Activated naive CD8-positive, alpha-beta T cell treated with anti-CD3 and anti-CD28 coated beads, Interleukin-2, amount 50 U/mL, for 24 hours (primary cell): ENCODE data around the gene TTF1.
A peak's percentile ranks its signal among the peaks of the same experiment; 100 is the strongest.

Experiments
- ATAC-seq: fragments of 150-1000 bp; cut with Tn5 transposase; one replicate; pipeline ENCODE4 v1.10.0; 2021
- DNase-seq: peaks from one replicate; pipeline ENCODE4 v3.0.0; 2021
- H3K27ac Mint-ChIP-seq: one replicate; pipeline ENCODE4 v1.8.0; 2021; ENCODE audit warnings: mild to moderate bottlenecking, mixed read lengths
- H3K27me3 Mint-ChIP-seq: one replicate; pipeline ENCODE4 v1.8.0; 2021; ENCODE audit warnings: mixed read lengths
- H3K36me3 Mint-ChIP-seq: one replicate; pipeline ENCODE4 v1.8.0; 2021; ENCODE audit warnings: low read depth, mixed read lengths
- H3K4me1 Mint-ChIP-seq: one replicate; pipeline ENCODE4 v1.8.0; 2021; ENCODE audit warnings: mixed read lengths
- H3K4me3 Mint-ChIP-seq: one replicate; pipeline ENCODE4 v1.8.0; 2021; ENCODE audit warnings: mild to moderate bottlenecking, moderate library complexity, mixed read lengths
- H3K9me3 Mint-ChIP-seq: one replicate; pipeline ENCODE4 v1.8.0; 2021; ENCODE audit warnings: mixed read lengths

The TTF1 gene

GRCh38 chr9:132424857-132425674 lies 18.4 kb upstream of the TTF1 start:
- H3K36me3 Mint-ChIP-seq, result no peaks in the 10 kb centered on the region
- no peak overlapping the region for H3K4me3 Mint-ChIP-seq
- H3K9me3 Mint-ChIP-seq, result no peaks in the 10 kb centered on the region
- peaks cover 53% of the 10 kb centered on the region for H3K27me3 Mint-ChIP-seq
- no peak overlapping the region for H3K27ac Mint-ChIP-seq
- DNase-seq, result no peak
- no peaks in the 10 kb centered on the region for H3K4me1 Mint-ChIP-seq
- no peak for ATAC-seq

GRCh38 chr9:132423503-132423902 lies 16.9 kb upstream of the TTF1 start:
- no peak overlapping the region for H3K4me3 Mint-ChIP-seq
- DNase-seq (no peak), ATAC-seq (no peak)
- no peaks in the 10 kb centered on the region for H3K4me1 Mint-ChIP-seq
- H3K27ac Mint-ChIP-seq, result no peak overlapping the region
- H3K27me3 Mint-ChIP-seq, result peaks cover 53% of the 10 kb centered on the region
- H3K36me3 Mint-ChIP-seq, result no peaks in the 10 kb centered on the region
- no peaks in the 10 kb centered on the region for H3K9me3 Mint-ChIP-seq

GRCh38 chr9:132422574-132422973 lies 15.9 kb upstream of the TTF1 start:
- Mint-ChIP-seq H3K27me3 (peaks cover 58% of the 10 kb centered on the region), H3K27ac (no peak overlapping the region), H3K4me1 (no peaks in the 10 kb centered on the region), H3K9me3 (no peaks in the 10 kb centered on the region), H3K4me3 (no peak overlapping the region), H3K36me3 (no peaks in the 10 kb centered on the region)
- no peak for ATAC-seq
- DNase-seq, result no peak

- Mint-ChIP-seq H3K9me3 (no peaks in the 10 kb centered on the region), H3K27ac (no peak overlapping the region), H3K27me3 (peaks cover 59% of the 10 kb centered on the region), H3K36me3 (no peaks in the 10 kb centered on the region), H3K4me1 (no peaks in the 10 kb centered on the region), H3K4me3 (no peak overlapping the region)
- DNase-seq (no peak), ATAC-seq (no peak)
Measured at GRCh38 chr9:132418726-132419363, 12.2 kb upstream of the TTF1 start.

GRCh38 chr9:132415181-132415580 lies 8.5 kb upstream of the TTF1 start:
- no peak for DNase-seq
- no peak overlapping the region for H3K4me3 Mint-ChIP-seq
- no peak overlapping the region for H3K27ac Mint-ChIP-seq
- no peak for ATAC-seq
- no peaks in the 10 kb centered on the region for H3K36me3 Mint-ChIP-seq
- H3K4me1 Mint-ChIP-seq, result peaks cover 22% of the 10 kb centered on the region
- H3K27me3 Mint-ChIP-seq, result peaks cover 72% of the 10 kb centered on the region
- H3K9me3 Mint-ChIP-seq, result no peaks in the 10 kb centered on the region

- Mint-ChIP-seq H3K36me3 (no peaks in the 10 kb centered on the region), H3K27me3 (peaks cover 69% of the 10 kb centered on the region), H3K27ac (no peak overlapping the region), H3K9me3 (no peaks in the 10 kb centered on the region), H3K4me3 (no peak overlapping the region), H3K4me1 (peaks cover 23% of the 10 kb centered on the region)
- ATAC-seq (no peak), DNase-seq (no peak)
Measured at GRCh38 chr9:132414731-132415130, 8.1 kb upstream of the TTF1 start.

- Mint-ChIP-seq H3K4me1 (peaks cover 28% of the 10 kb centered on the region), H3K27me3 (peaks cover 68% of the 10 kb centered on the region), H3K4me3 (no peak overlapping the region), H3K9me3 (no peaks in the 10 kb centered on the region), H3K36me3 (no peaks in the 10 kb centered on the region), H3K27ac (no peak overlapping the region)
- DNase-seq (no peak), ATAC-seq (no peak)
Measured at GRCh38 chr9:132413926-132414325, 7.3 kb upstream of the TTF1 start.

GRCh38 chr9:132412089-132412488 lies 5.4 kb upstream of the TTF1 start:
- Mint-ChIP-seq H3K9me3 (no peaks in the 10 kb centered on the region), H3K36me3 (no peaks in the 10 kb centered on the region), H3K27me3 (peaks cover 55% of the 10 kb centered on the region), H3K27ac (no peak overlapping the region), H3K4me3 (no peak overlapping the region), H3K4me1 (peaks cover 31% of the 10 kb centered on the region)
- DNase-seq, result peak; percentile 43
- ATAC-seq, result peak; percentile 42

- ATAC-seq (peak; percentile 37), DNase-seq (peak; percentile 75)
- H3K27ac Mint-ChIP-seq, result no peak overlapping the region
- H3K27me3 Mint-ChIP-seq, result peaks cover 48% of the 10 kb centered on the region
- peaks cover 2% of the 10 kb centered on the region for H3K36me3 Mint-ChIP-seq
- peak overlapping the region; percentile 65 for H3K4me3 Mint-ChIP-seq
- no peaks in the 10 kb centered on the region for H3K9me3 Mint-ChIP-seq
- H3K4me1 Mint-ChIP-seq, result peaks cover 36% of the 10 kb centered on the region
Measured at GRCh38 chr9:132411091-132411508, 4.5 kb upstream of the TTF1 start.

DNA sequence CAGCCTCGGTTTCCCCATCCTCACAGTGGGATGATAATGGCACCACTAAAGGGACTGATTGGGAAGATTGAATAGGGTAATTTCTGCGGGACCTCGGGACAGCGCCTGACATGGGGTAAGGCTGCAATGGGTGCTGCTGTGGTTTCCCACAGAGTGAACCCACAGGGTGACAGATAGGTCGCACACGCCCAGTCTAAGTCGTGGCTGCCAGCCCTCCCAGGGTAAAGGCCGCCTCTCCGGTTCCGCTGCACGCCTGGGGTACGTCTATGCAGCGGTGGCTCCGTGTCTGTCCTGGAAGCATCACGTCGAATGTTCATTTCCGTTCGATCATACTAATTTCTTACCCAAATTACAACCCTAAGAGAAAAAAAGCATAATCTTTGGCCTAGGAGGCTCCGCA lies 4.0 kb upstream of the TTF1 start:
- H3K36me3 Mint-ChIP-seq, result peaks cover 5% of the 10 kb centered on the region
- H3K4me3 Mint-ChIP-seq, result peak overlapping the region; percentile 65
- H3K27ac Mint-ChIP-seq, result no peak overlapping the region
- ATAC-seq (peak; percentile 41), DNase-seq (peak; percentile 23)
- H3K9me3 Mint-ChIP-seq, result no peaks in the 10 kb centered on the region
- peaks cover 38% of the 10 kb centered on the region for H3K4me1 Mint-ChIP-seq
- peaks cover 44% of the 10 kb centered on the region for H3K27me3 Mint-ChIP-seq

GRCh38 chr9:132409828-132410528 lies 3.3 kb upstream of the TTF1 start, which contains the start of gene CFAP77:
CFAP77 (plus strand) TSS chr9:132410211; CDS start chr9:132410272, 61 bp downstream.
- Mint-ChIP-seq H3K36me3 (peaks cover 8% of the 10 kb centered on the region), H3K27ac (no peak within 1 kb of the TSS), H3K4me1 (peaks cover 44% of the 10 kb centered on the region), H3K27me3 (peaks cover 37% of the 10 kb centered on the region), H3K4me3 (peak within 1 kb of the TSS; percentile 65), H3K9me3 (no peaks in the 10 kb centered on the region)
- ATAC-seq, result peak; percentile 18
- DNase-seq, result peak; percentile 38

GRCh38 chr9:132408521-132408920 lies 1.9 kb upstream of the TTF1 start:
- Mint-ChIP-seq H3K4me3 (no peak overlapping the region), H3K27ac (no peak overlapping the region), H3K36me3 (peaks cover 19% of the 10 kb centered on the region), H3K9me3 (no peaks in the 10 kb centered on the region), H3K27me3 (peaks cover 24% of the 10 kb centered on the region), H3K4me1 (peaks cover 58% of the 10 kb centered on the region)
- DNase-seq, result no peak
- no peak for ATAC-seq

- Mint-ChIP-seq H3K4me3 (peak overlapping the region; percentile 79), H3K9me3 (no peaks in the 10 kb centered on the region), H3K27me3 (peaks cover 15% of the 10 kb centered on the region), H3K36me3 (peaks cover 31% of the 10 kb centered on the region), H3K27ac (peak overlapping the region; percentile 93), H3K4me1 (peaks cover 64% of the 10 kb centered on the region)
- ATAC-seq (no peak), DNase-seq (no peak)
Measured at GRCh38 chr9:132407196-132407595, 556 bp upstream of the TTF1 start.

- H3K36me3 Mint-ChIP-seq, result peaks cover 55% of the 10 kb centered on the region
- H3K4me1 Mint-ChIP-seq, result peaks cover 52% of the 10 kb centered on the region
- peak overlapping the region; percentile 93 for H3K27ac Mint-ChIP-seq
- H3K27me3 Mint-ChIP-seq, result peaks cover 1% of the 10 kb centered on the region
- peak; percentile 36 for DNase-seq
- no peaks in the 10 kb centered on the region for H3K9me3 Mint-ChIP-seq
- ATAC-seq, result peak; percentile 76
- H3K4me3 Mint-ChIP-seq, result peak overlapping the region; percentile 79
Measured at GRCh38 chr9:132404228-132404881, 2.3 kb downstream of the TTF1 start.
